ENCODE measurements around the gene SFXN2.

GRCh38 chr10:102676534-102677315 is 37.7 kb upstream of the SFXN2 start:
- no peak for TF ChIP-seq POLR2A (IDR thresholded peaks at IDR 0.05)
- TF ChIP-seq CTCF (IDR thresholded peaks at IDR 0.05): no peak

Data from esophagus squamous epithelium (tissue), 4 donors.